Neural progenitor cell (in vitro differentiated cells): ENCODE data around the gene ATP1B4.

Experiments
- CTCF ChIP-seq: fragments of 200-600 bp; sonication (generic); IDR thresholded peaks from 2 replicates; pipeline ENCODE4 v1.5.1; 2017; ENCODE audit warnings: antibody characterized with exemption, mild to moderate bottlenecking
- EZH2phosphoT487 ChIP-seq: fragments of 200-600 bp; sonication (generic); IDR thresholded peaks from 2 replicates; pipeline ENCODE4 v1.6.1; 2017; ENCODE audit warnings: antibody characterized with exemption

GRCh38 chrX:120379937-120380681 is 18.2 kb downstream of the ATP1B4 start:
- TF ChIP-seq CTCF (no peak), EZH2phosphoT487 (no peak)
